ENCODE measurements around the gene WNK4.

WNK4 gene

GRCh38 chr17:42844761-42845555 is 64.5 kb downstream of the WNK4 start:
- no peak overlapping the region for H3K27ac ChIP-seq (ENCODE audit: low read depth, low read length, severe bottlenecking)
- peaks cover 58% of the 10 kb centered on the region for H3K36me3 ChIP-seq (ENCODE audit: control insufficient read depth, insufficient read depth, low read length)
- H3K4me3 ChIP-seq (ENCODE audit: extremely low read depth, insufficient read depth, low read length, poor library complexity, severe bottlenecking) = no peak overlapping the region
- no peaks in the 10 kb centered on the region for H3K9me3 ChIP-seq (ENCODE audit: control insufficient read depth, low read length)
- peaks cover 4% of the 10 kb centered on the region for H3K4me1 ChIP-seq (ENCODE audit: control insufficient read depth, insufficient read depth, low read length, poor library complexity, severe bottlenecking)
- WGBS, 2 experiments (ENCODE audit: insufficient coverage in 2 of 2) = 97% methylated on average over 21 to 22 of the region's 24 CpGs

- peaks cover 52% of the 10 kb centered on the region for H3K36me3 ChIP-seq (ENCODE audit: control insufficient read depth, insufficient read depth, low read length)
- no peak overlapping the region for H3K4me3 ChIP-seq (ENCODE audit: extremely low read depth, insufficient read depth, low read length, poor library complexity, severe bottlenecking)
- no peaks in the 10 kb centered on the region for H3K9me3 ChIP-seq (ENCODE audit: control insufficient read depth, low read length)
- no peak overlapping the region for H3K27ac ChIP-seq (ENCODE audit: low read depth, low read length, severe bottlenecking)
- WGBS, 2 experiments (ENCODE audit: insufficient coverage in 2 of 2) = 95 to 96% methylated on average over 9 to 12 of the region's 12 CpGs
- peaks cover 4% of the 10 kb centered on the region for H3K4me1 ChIP-seq (ENCODE audit: control insufficient read depth, insufficient read depth, low read length, poor library complexity, severe bottlenecking)
Measured at GRCh38 chr17:42845556-42845917, 65.1 kb downstream of the WNK4 start.

GRCh38 chr17:42845918-42846593 is 65.6 kb downstream of the WNK4 start:
- no peak overlapping the region for H3K27ac ChIP-seq (ENCODE audit: low read depth, low read length, severe bottlenecking)

More at GRCh38 chr17:42845918-42846593, 65.6 kb downstream of the WNK4 start:
- Histone ChIP-seq H3K9me3 (ENCODE audit: control insufficient read depth, low read length) (no peaks in the 10 kb centered on the region), H3K4me1 (ENCODE audit: control insufficient read depth, insufficient read depth, low read length, poor library complexity, severe bottlenecking) (peaks cover 4% of the 10 kb centered on the region), H3K4me3 (ENCODE audit: extremely low read depth, insufficient read depth, low read length, poor library complexity, severe bottlenecking) (no peak overlapping the region), H3K36me3 (ENCODE audit: control insufficient read depth, insufficient read depth, low read length) (peaks cover 47% of the 10 kb centered on the region)
- 94 to 97% methylated on average over 5 to 6 of the region's 7 CpGs for WGBS, 2 experiments (ENCODE audit: insufficient coverage in 2 of 2)

Data from mesodermal cell (in vitro differentiated cells).